HepG2 (cell line): ENCODE measurements around the gene TRIM69. TPM values are rescaled to one million over a fixed set of nuclear protein-coding genes. Genes with fewer than 3 reads are reported as not detected.

ENCODE experiments used
- ATAC-seq: fragments of 200-7000 bp; cut with Tn5 transposase; 3 replicates; pipeline ENCODE4 v1.9.1; 2020; ENCODE audit warnings: mild to moderate bottlenecking, moderate library complexity
- BruUV-seq: library from RNA; stranded (reverse); fragments of 400-500 nt; replicated peaks from 2 replicates; lab custom pipeline; 2021; lab: Mats Ljungman, UMichigan
- CTCF ChIA-PET: fragments of 300-600 bp; formaldehyde crosslinking; extraction: SDS; loops from one replicate; lab custom pipeline; 2021; ENCODE audit warnings: low total read pairs, inconsistent platforms, low intra/inter-chr PET ratio; lab: Yijun Ruan, JAX
- POLR2A ChIA-PET: fragments of 350-600 bp; sonication (Branson Sonifier 250); formaldehyde crosslinking; loops from one replicate; lab custom pipeline; 2020; ENCODE audit warnings: antibody characterized with exemption, inconsistent platforms; lab: Yijun Ruan, JAX
- DNase-seq: peaks from one replicate; pipeline ENCODE4 v3.0.0-alpha.2; 2015; ENCODE audit warnings: low spot score
- FAIRE-seq: peaks from 3 replicates; lab custom pipeline; 2011; peaks lifted over from hg19 to GRCh38; lab: Jason Lieb, UNC
- H2AFZ ChIP-seq: one replicate; pipeline ENCODE4 v1.6.1; 2011; ENCODE audit warnings: low read length, inconsistent platforms
- H3K27ac ChIP-seq: fragments of 300-600 bp; 3 replicates; pipeline ENCODE4 v1.8.0; 2011; ENCODE audit warnings: mixed run types, mild to moderate bottlenecking, mixed read lengths, low read length, inconsistent platforms; ENCODE audit not compliant: insufficient read depth; ENCODE audit errors: extremely low read length
- H3K27me3 ChIP-seq, 2 experiments: fragments of 200-600 bp in 1 of 2; 2 replicates in 1 of 2; 3 replicates in 1 of 2; pipeline versions ENCODE4 v1.6.0 to v1.8.0; 2011; ENCODE audit warnings: low read length in 2 of 2, mild to moderate bottlenecking in 2 of 2, moderate library complexity in 2 of 2, inconsistent platforms in 1 of 2; ENCODE audit not compliant: insufficient read depth in 2 of 2, control insufficient read depth in 1 of 2
- H3K36me3 ChIP-seq, 2 experiments: fragments of 200-600 bp in 1 of 2; replicated peaks in 1 of 2; 2 replicates in 1 of 2; 3 replicates in 1 of 2; pipeline versions ENCODE4 v1.5.1 to v1.8.0; 2011; ENCODE audit warnings: low read length in 2 of 2, inconsistent platforms in 1 of 2; ENCODE audit not compliant: insufficient read depth in 2 of 2, control insufficient read depth in 1 of 2
- H3K4me1 ChIP-seq: 2 replicates; pipeline ENCODE4 v1.5.1; 2012; ENCODE audit warnings: low read length, inconsistent platforms; ENCODE audit not compliant: insufficient read depth
- H3K4me2 ChIP-seq: 2 replicates; pipeline ENCODE4 v1.6.0; 2011; ENCODE audit warnings: low read depth, low read length, inconsistent platforms
- H3K4me3 ChIP-seq, 3 experiments: fragments of 200-600 bp in 1 of 3; sonication (generic), shearing (Covaris generic) in 1 of 3; replicated peaks in 1 of 3; 2 replicates each; pipeline ENCODE4 v1.5.1; 2011 to 2016; ENCODE audit warnings: low read length in 3 of 3, inconsistent platforms in 2 of 3, low read depth in 2 of 3, mild to moderate bottlenecking in 2 of 3, control low read depth in 1 of 3, mixed read lengths in 1 of 3; ENCODE audit not compliant: insufficient read depth in 1 of 3
- H3K79me2 ChIP-seq: one replicate; pipeline ENCODE4 v1.6.1; 2011; ENCODE audit warnings: low read length, inconsistent platforms; ENCODE audit not compliant: insufficient read depth
- H3K9ac ChIP-seq: 2 replicates; pipeline ENCODE4 v1.6.0; 2011; ENCODE audit warnings: mild to moderate bottlenecking, low read depth, low read length, inconsistent platforms; ENCODE audit not compliant: insufficient read depth
- H3K9me3 ChIP-seq: 2 replicates; pipeline ENCODE4 v1.5.1; 2012; ENCODE audit warnings: mild to moderate bottlenecking, low read length
- H4K20me1 ChIP-seq: 2 replicates; pipeline ENCODE4 v1.6.0; 2011; ENCODE audit warnings: inconsistent platforms, mild to moderate bottlenecking, low read length, moderate library complexity; ENCODE audit not compliant: insufficient read depth
- ATRX ChIP-seq: sonication (generic); formaldehyde crosslinking; IDR thresholded peaks from 2 replicates; pipeline ENCODE4 v1.4.0; 2020; ENCODE audit warnings: missing genetic modification reagents, borderline replicate concordance
- ERF ChIP-seq: IDR thresholded peaks from 2 replicates; pipeline ENCODE4 v1.6.1; 2018; ENCODE audit warnings: missing biosample characterization, missing genetic modification reagents
- ESRRA ChIP-seq: sonication (generic); formaldehyde crosslinking; IDR thresholded peaks from 2 replicates; pipeline ENCODE4 v1.5.1; 2020; ENCODE audit warnings: mild to moderate bottlenecking, low read depth, missing genetic modification reagents
- GMEB1 ChIP-seq: sonication (generic); formaldehyde crosslinking; IDR thresholded peaks from 2 replicates; pipeline ENCODE4 v1.5.1; 2020; ENCODE audit warnings: missing genetic modification reagents, mild to moderate bottlenecking, borderline replicate concordance
- MAZ ChIP-seq, 2 experiments: sonication (generic) in 1 of 2; formaldehyde crosslinking in 1 of 2; IDR thresholded peaks; 2 replicates each; pipeline versions ENCODE4 v1.5.0 to v1.6.1; 2012 to 2020; ENCODE audit warnings: low read depth in 2 of 2, mild to moderate bottlenecking in 2 of 2, borderline replicate concordance in 1 of 2, improper control_type of control experiment in 1 of 2, low read length in 1 of 2, missing genetic modification reagents in 1 of 2, moderate library complexity in 1 of 2
- RARA ChIP-seq: IDR thresholded peaks from 2 replicates; pipeline ENCODE4 v1.6.1; 2016; ENCODE audit warnings: missing genetic modification reagents, missing compliant biosample characterization
- TIGD3 ChIP-seq: sonication (generic); formaldehyde crosslinking; IDR thresholded peaks from 2 replicates; pipeline ENCODE4 v1.5.1; 2020; ENCODE audit warnings: mild to moderate bottlenecking, missing genetic modification reagents, borderline replicate concordance
- TOE1 ChIP-seq: sonication (generic); formaldehyde crosslinking; IDR thresholded peaks from 2 replicates; pipeline ENCODE4 v1.4.0; 2020; ENCODE audit warnings: mild to moderate bottlenecking, missing genetic modification reagents
- ZBTB42 ChIP-seq: sonication (generic); formaldehyde crosslinking; IDR thresholded peaks from 2 replicates; pipeline ENCODE4 v1.5.0; 2020; ENCODE audit warnings: mild to moderate bottlenecking, missing genetic modification reagents
- ZNF451 ChIP-seq: sonication (generic); formaldehyde crosslinking; IDR thresholded peaks from 2 replicates; pipeline ENCODE4 v1.5.0; 2020; ENCODE audit warnings: mild to moderate bottlenecking, missing genetic modification reagents
- ZNF609 ChIP-seq: sonication (generic); formaldehyde crosslinking; IDR thresholded peaks from 2 replicates; pipeline ENCODE4 v1.4.0; 2020; ENCODE audit warnings: mild to moderate bottlenecking, missing genetic modification reagents, borderline replicate concordance
- WGBS: methylation state at CpG from one replicate; pipeline ENCODE4 v1.1.6; 2017; ENCODE audit warnings: low lambda C conversion rate; 5-methylcytosine and 5-hydroxymethylcytosine counted together
- in situ Hi-C: cut with HindIII; loops from 2 replicates; pipeline ENCODE4 v1.10.0; 2017; ENCODE audit warnings: low pct_unique_long_range_greater_than_20kb; ENCODE audit not compliant: extremely low pct_ligation_motif_present
- intact Hi-C: fragments of 100-400 bp; cut with micrococcal nuclease; formaldehyde crosslinking; loops from one replicate; pipeline ENCODE4 v1.10.0; 2022; ENCODE audit not compliant: unreplicated experiment
- polyA plus RNA-seq, 8 experiments: library from polyadenylated mRNA; depleted of rRNA in 3 of 8; stranded (reverse) in 7 of 8; unstranded in 1 of 8; fragments of >200 nt; fragmentation: Illumina TruSeq in 4 of 8; extraction: Trizol in 4 of 8; gene quantifications; 2 replicates each; pipeline versions ENCODE4 v1.2.1 to v1.2.3, GENCODE V29; 2011 to 2016; ENCODE audit warnings: low read depth in 4 of 8, missing spikeins in 1 of 8, mixed read lengths in 1 of 8; ENCODE audit not compliant: insufficient read depth in 1 of 8
- total RNA-seq, 5 experiments: library from RNA; depleted of rRNA; stranded (reverse); fragments of >200 nt; fragmentation: Illumina TruSeq; extraction: Trizol; gene quantifications; 2 replicates each; pipeline ENCODE4 v1.2.3, GENCODE V29; 2016; ENCODE audit warnings: low read depth in 1 of 5

Gene TRIM69
- total and polyA plus RNA-seq, 2 of the 13 experiments (the other 11 are each of a cell fraction or from before 2014, with no cell fraction given) = 2.6 to 3.2 TPM

GRCh38 chr15:44808557-44808956 lies 72.2 kb downstream of the TRIM69 start (continued):
- TF ChIP-seq GMEB1 (CRISPR knock-in tag) (no peak), ERF (CRISPR knock-in tag) (no peak), ZNF451 (CRISPR knock-in tag) (no peak), ZBTB42 (CRISPR knock-in tag) (no peak), TIGD3 (no peak), RARA (no peak)

GRCh38 chr15:44810237-44810636 lies 73.9 kb downstream of the TRIM69 start:
- ATAC-seq = no peak
- no peak for FAIRE-seq
- no peak overlapping the region for H2AFZ ChIP-seq
- no peaks in the 10 kb centered on the region for H3K9me3 ChIP-seq
- ChIA-PET CTCF (no interaction called here), POLR2A (no interaction called here)
- H3K4me1 ChIP-seq = peaks cover 57% of the 10 kb centered on the region
- no peak overlapping the region for H3K9ac ChIP-seq
- no TSS peak for BruUV-seq
- TF ChIP-seq TOE1 = no peak
- TF ChIP-seq MAZ (IDR thresholded peaks at IDR 0.05; ENCODE audit: borderline replicate concordance, low read depth, low read length) = no peak
- no peak for TF ChIP-seq MAZ (CRISPR knock-in tag; IDR thresholded peaks at IDR 0.05; ENCODE audit: low read depth)
- TF ChIP-seq ATRX (CRISPR knock-in tag) = no peak
- TF ChIP-seq ESRRA (CRISPR knock-in tag) = no peak
- TF ChIP-seq ZNF609 (CRISPR knock-in tag) = no peak
- TF ChIP-seq, all 625 proteins: peak for 0
- no peak for DNase-seq
- Histone ChIP-seq H3K36me3 (no peaks in the 10 kb centered on the region), H3K4me2 (no peak overlapping the region; the same call in none of the 2 replicates), H4K20me1 (no peaks in the 10 kb centered on the region), H3K27me3 (no peaks in the 10 kb centered on the region), H3K4me3 (no peak overlapping the region), H3K27ac (no peak overlapping the region), H3K79me2 (no peaks in the 10 kb centered on the region)
- WGBS = 60% methylated on average over 10 of the region's 10 CpGs
- intact Hi-C loops (no loop called here), in situ Hi-C loops (no loop called here)
